BLaER1 (cell line): ENCODE measurements around the gene COPS7B.

Source experiments
- H3K27ac ChIP-seq: shearing (Covaris generic); formaldehyde crosslinking; 2 replicates; pipeline ENCODE4 v1.8.1; 2022
- H3K27me3 ChIP-seq: shearing (Covaris generic); formaldehyde crosslinking; 2 replicates; pipeline ENCODE4 v1.8.1; 2022
- H3K36me3 ChIP-seq: shearing (Covaris generic); formaldehyde crosslinking; 2 replicates; pipeline ENCODE4 v1.8.1; 2022
- H3K4me1 ChIP-seq: shearing (Covaris generic); formaldehyde crosslinking; 2 replicates; pipeline ENCODE4 v1.8.1; 2022
- H3K4me2 ChIP-seq: shearing (Covaris generic); formaldehyde crosslinking; 2 replicates; pipeline ENCODE4 v1.8.1; 2022
- H3K4me3 ChIP-seq: shearing (Covaris generic); formaldehyde crosslinking; 2 replicates; pipeline ENCODE4 v1.8.1; 2022
- H3K9ac ChIP-seq: shearing (Covaris generic); formaldehyde crosslinking; 2 replicates; pipeline ENCODE4 v1.8.1; 2022
- H3K9me3 ChIP-seq: shearing (Covaris generic); formaldehyde crosslinking; 2 replicates; pipeline ENCODE4 v1.8.1; 2022
- H4K20me1 ChIP-seq: shearing (Covaris generic); formaldehyde crosslinking; 2 replicates; pipeline ENCODE4 v1.8.1; 2022
- Cebpa-rat ChIP-seq: shearing (Covaris generic); IDR thresholded peaks from 2 replicates; pipeline ENCODE4 v1.8.1; 2022

The COPS7B gene

DNA sequence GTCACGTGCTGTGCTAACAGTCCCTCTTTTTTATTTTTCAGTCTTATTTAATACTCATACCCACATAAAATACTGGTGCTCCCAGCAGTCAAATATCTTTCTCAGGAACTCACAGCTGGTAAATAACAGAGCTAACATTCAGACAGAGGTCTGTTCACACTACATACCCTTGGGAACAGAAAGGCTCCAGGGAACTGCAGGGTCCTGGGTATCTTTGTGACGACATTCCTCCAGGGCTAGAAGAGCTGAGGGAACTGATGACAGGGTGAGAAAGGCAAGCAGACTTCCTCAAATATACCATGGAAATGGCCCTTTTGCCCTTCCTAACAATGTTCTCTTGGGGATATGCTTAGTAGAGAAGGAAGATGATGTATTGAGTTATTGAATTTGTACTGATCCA, 24.5 kb upstream of the COPS7B start:
- Histone ChIP-seq H3K9ac (no peak overlapping the region), H3K4me1 (peaks cover 55% of the 10 kb centered on the region), H4K20me1 (peaks cover 50% of the 10 kb centered on the region), H3K36me3 (no peaks in the 10 kb centered on the region), H3K27me3 (no peaks in the 10 kb centered on the region), H3K9me3 (no peaks in the 10 kb centered on the region), H3K27ac (no peak overlapping the region), H3K4me3 (no peak overlapping the region), H3K4me2 (peak overlapping the region; percentile 46)
- no peak for TF ChIP-seq Cebpa-rat

DNA sequence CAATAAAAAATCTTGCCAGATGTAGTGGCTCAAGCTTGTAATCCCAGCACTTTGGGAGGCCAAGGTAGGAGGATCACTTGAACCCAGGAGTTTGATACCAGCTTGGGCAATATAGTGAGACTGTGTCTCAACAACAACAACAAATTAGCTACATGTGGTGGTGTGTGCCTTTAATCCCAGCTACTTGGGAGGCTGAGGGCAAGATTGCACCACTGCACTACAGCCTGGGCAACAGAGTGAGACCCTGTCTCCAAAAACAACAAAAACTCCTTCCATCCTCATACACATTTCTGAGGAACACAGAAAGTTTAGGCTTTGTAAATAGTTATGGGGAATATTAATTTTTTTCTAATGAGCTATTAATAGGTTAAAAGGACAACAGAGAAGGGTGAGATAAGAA, 22.1 kb upstream of the COPS7B start:
- no peaks in the 10 kb centered on the region for H3K27me3 ChIP-seq
- peaks cover 10% of the 10 kb centered on the region for H3K36me3 ChIP-seq
- H3K27ac ChIP-seq: no peak overlapping the region
- no peaks in the 10 kb centered on the region for H3K9me3 ChIP-seq
- peak overlapping the region; percentile 71; the same call in 1 of the 2 replicates for H3K4me2 ChIP-seq
- TF ChIP-seq Cebpa-rat: no peak
- H4K20me1 ChIP-seq: peaks cover 42% of the 10 kb centered on the region
- peaks cover 65% of the 10 kb centered on the region for H3K4me1 ChIP-seq
- no peak overlapping the region for H3K4me3 ChIP-seq
- H3K9ac ChIP-seq: no peak overlapping the region

GRCh38 chr2:231764760-231765159, 21.5 kb upstream of the COPS7B start:
- H4K20me1 ChIP-seq: peaks cover 37% of the 10 kb centered on the region
- no peak for TF ChIP-seq Cebpa-rat
- peak overlapping the region; percentile 33; the same call in 1 of the 2 replicates for H3K27ac ChIP-seq

GRCh38 chr2:231765496-231765929, 20.7 kb upstream of the COPS7B start:
- Histone ChIP-seq H3K27ac (peak overlapping the region; percentile 33; the same call in 1 of the 2 replicates), H3K36me3 (peaks cover 10% of the 10 kb centered on the region), H3K27me3 (no peaks in the 10 kb centered on the region), H3K4me1 (peaks cover 69% of the 10 kb centered on the region), H4K20me1 (peaks cover 40% of the 10 kb centered on the region), H3K9me3 (no peaks in the 10 kb centered on the region), H3K9ac (peak overlapping the region; percentile 48), H3K4me2 (peak overlapping the region; percentile 71), H3K4me3 (no peak overlapping the region)
- no peak for TF ChIP-seq Cebpa-rat

More at GRCh38 chr2:231764760-231765159, 21.5 kb upstream of the COPS7B start:
- Histone ChIP-seq H3K4me2 (peak overlapping the region; percentile 71), H3K27me3 (no peaks in the 10 kb centered on the region), H3K36me3 (peaks cover 10% of the 10 kb centered on the region), H3K4me1 (peaks cover 65% of the 10 kb centered on the region), H3K9me3 (no peaks in the 10 kb centered on the region), H3K4me3 (no peak overlapping the region), H3K9ac (0 out of 2 replicates have a peak overlapping the region, but pooled peaks have one; percentile 48)

DNA sequence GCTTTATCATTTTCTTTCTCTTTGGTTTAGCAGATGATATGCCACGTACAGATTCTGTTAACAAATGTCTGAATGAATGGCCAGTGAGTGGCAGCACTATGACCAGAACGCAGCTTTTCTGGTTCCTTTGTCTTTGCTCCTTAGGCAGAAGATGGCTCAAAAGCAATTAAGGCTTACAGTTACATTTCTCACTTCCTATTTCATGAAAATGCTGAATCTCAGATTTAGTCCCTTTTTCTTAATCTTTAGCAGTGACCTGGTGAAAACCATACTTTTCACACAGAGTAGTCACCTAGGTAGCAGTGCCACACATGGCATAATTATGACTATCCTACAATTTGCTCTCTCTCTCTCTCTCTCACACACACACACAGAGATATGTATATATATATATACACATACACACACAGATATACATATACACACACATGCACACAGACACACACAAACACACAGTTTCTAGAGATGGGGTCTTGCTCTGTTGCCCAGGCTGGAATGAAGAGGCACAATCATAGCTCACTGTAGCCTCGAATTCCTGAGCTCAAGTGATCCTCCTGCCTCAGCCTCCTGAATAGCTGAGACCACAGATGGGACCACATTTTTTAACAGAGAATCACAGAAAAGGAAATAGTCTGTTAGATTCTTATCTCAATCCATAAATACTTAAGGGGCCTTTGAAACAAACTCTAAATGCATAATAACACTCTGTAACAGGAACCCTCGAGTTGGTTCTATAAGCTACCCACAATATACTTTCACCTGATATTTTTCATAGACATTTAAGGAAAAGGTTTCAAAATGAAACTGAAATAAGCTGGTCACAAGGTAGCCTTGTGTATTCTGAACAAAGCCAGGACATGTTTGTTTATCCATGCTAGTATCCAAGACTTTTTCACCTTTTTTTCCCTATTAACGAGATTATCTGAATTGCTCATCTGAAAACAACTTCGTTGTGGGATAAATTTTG, 16.8 kb upstream of the COPS7B start:
- H3K36me3 ChIP-seq: peaks cover 19% of the 10 kb centered on the region
- H3K4me1 ChIP-seq: peaks cover 47% of the 10 kb centered on the region
- no peak overlapping the region for H3K9ac ChIP-seq
- H3K27me3 ChIP-seq: no peaks in the 10 kb centered on the region
- H3K27ac ChIP-seq: no peak overlapping the region
- peaks cover 65% of the 10 kb centered on the region for H4K20me1 ChIP-seq
- no peaks in the 10 kb centered on the region for H3K9me3 ChIP-seq
- no peak overlapping the region for H3K4me2 ChIP-seq
- no peak for TF ChIP-seq Cebpa-rat
- H3K4me3 ChIP-seq: no peak overlapping the region

- no peaks in the 10 kb centered on the region for H3K27me3 ChIP-seq
- TF ChIP-seq Cebpa-rat: no peak
- no peaks in the 10 kb centered on the region for H3K9me3 ChIP-seq
- peaks cover 43% of the 10 kb centered on the region for H4K20me1 ChIP-seq
- H3K4me3 ChIP-seq: peak overlapping the region; percentile 86
- H3K27ac ChIP-seq: peak overlapping the region; percentile 82
- peaks cover 45% of the 10 kb centered on the region for H3K4me1 ChIP-seq
- peak overlapping the region; percentile 94 for H3K4me2 ChIP-seq
- peak overlapping the region; percentile 87 for H3K9ac ChIP-seq
- peaks cover 17% of the 10 kb centered on the region for H3K36me3 ChIP-seq
Measured at GRCh38 chr2:231780123-231780908, 5.9 kb upstream of the COPS7B start.

- peak within 1 kb of the TSS; percentile 86 for H3K4me3 ChIP-seq
- peaks cover 52% of the 10 kb centered on the region for H3K4me1 ChIP-seq
- H4K20me1 ChIP-seq: peaks cover 43% of the 10 kb centered on the region
- no peaks in the 10 kb centered on the region for H3K27me3 ChIP-seq
- peaks cover 17% of the 10 kb centered on the region for H3K36me3 ChIP-seq
- peak within 1 kb of the TSS; percentile 94 for H3K4me2 ChIP-seq
- peak within 1 kb of the TSS; percentile 87 for H3K9ac ChIP-seq
- no peaks in the 10 kb centered on the region for H3K9me3 ChIP-seq
- TF ChIP-seq Cebpa-rat: no peak
- peak within 1 kb of the TSS; percentile 82 for H3K27ac ChIP-seq
Measured at GRCh38 chr2:231780909-231781797, 5.1 kb upstream of the COPS7B start, which contains the start of gene PDE6D. Gene PDE6D, minus strand, starts transcription at chr2:231781282. Its CDS starts 168 bp downstream, at chr2:231781114.

GRCh38 chr2:231781798-231782726, 4.2 kb upstream of the COPS7B start:
- no peaks in the 10 kb centered on the region for H3K27me3 ChIP-seq
- H3K9ac ChIP-seq: peak overlapping the region; percentile 87
- H3K36me3 ChIP-seq: peaks cover 12% of the 10 kb centered on the region
- no peaks in the 10 kb centered on the region for H3K9me3 ChIP-seq
- H3K4me1 ChIP-seq: peaks cover 56% of the 10 kb centered on the region
- peak overlapping the region; percentile 94 for H3K4me2 ChIP-seq
- peaks cover 44% of the 10 kb centered on the region for H4K20me1 ChIP-seq
- no peak for TF ChIP-seq Cebpa-rat
- H3K4me3 ChIP-seq: peak overlapping the region; percentile 86
- peak overlapping the region; percentile 82 for H3K27ac ChIP-seq
